Fibroblast of villous mesenchyme (primary cell): ENCODE measurements around the gene ZFAND4. TPM values are rescaled to one million over a fixed set of nuclear protein-coding genes. Genes with fewer than 3 reads are reported as not detected.
A peak's percentile ranks its signal among the peaks of the same experiment; 100 is the strongest.
"Not testable (repeated sequence)": the region's sequence is repeated elsewhere in the genome, so short reads cannot be mapped to it uniquely, and the experiment has no call there.

Experiments
- DNase-seq: peaks from one replicate; pipeline ENCODE4 v3.0.0-alpha.2; 2010; ENCODE audit warnings: low read depth
- H3K4me3 ChIP-seq: 2 replicates; pipeline ENCODE4 v1.5.1; 2011; ENCODE audit warnings: low read depth, mild to moderate bottlenecking, low read length
- CTCF ChIP-seq: IDR thresholded peaks from 2 replicates; pipeline ENCODE4 v1.5.1; 2012; ENCODE audit warnings: low read depth, mild to moderate bottlenecking, low read length; ENCODE audit not compliant: insufficient read depth
- total RNA-seq: library from RNA; depleted of rRNA; stranded (reverse); fragments of >200 nt; gene quantifications from 2 replicates; pipeline ENCODE4 v1.2.3, GENCODE V29; 2012

The ZFAND4 gene
- total RNA-seq, 1 donor = 7.3 TPM

DNA sequence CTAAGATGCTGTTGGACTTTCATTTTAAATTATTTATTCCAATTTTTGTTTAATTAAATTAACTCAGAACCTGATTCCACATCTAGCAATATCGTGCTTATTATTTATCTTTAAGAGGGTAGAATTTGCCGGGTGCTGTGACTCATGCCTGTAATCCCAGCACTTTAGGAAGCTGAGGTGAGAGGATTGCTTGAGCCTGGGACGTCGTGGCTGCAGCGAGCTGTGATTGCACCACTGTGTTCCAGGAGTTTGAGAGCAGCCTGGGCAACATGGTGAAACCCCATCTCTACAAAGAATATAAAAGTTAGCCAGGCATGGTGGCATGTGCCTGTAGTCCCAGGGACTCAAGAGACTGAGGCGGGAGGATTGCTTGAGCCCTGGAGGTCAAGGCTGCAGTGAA is 47.8 kb downstream of the ZFAND4 start:
- DNase-seq = peak; percentile 13
- H3K4me3 ChIP-seq = no peak overlapping the region
- no peak for TF ChIP-seq CTCF

DNA sequence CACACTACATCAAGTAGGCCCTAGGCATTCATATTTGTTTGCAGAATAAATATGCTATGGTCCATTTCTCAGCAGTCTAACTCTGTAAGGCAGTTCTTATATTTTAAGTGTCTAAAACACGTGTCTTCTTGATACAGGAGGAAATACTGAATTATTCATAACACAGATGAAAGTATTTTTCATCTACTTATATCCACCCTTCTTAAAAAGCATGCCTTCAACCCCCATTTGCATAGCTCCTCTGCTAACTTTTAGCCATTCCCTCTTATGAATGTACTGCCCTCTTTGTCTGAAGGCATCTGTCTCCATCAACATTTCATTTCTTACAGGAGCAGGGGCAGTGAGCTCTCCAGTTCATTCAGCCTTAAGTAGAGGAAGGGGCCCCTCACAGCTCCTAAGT is 57.7 kb downstream of the ZFAND4 start:
- DNase-seq = no peak
- H3K4me3 ChIP-seq = no peak overlapping the region
- TF ChIP-seq CTCF = no peak

- no peak for TF ChIP-seq CTCF
- DNase-seq = no peak
- H3K4me3 ChIP-seq = no peak overlapping the region
Measured at GRCh38 chr10:45612741-45613140, 59.8 kb downstream of the ZFAND4 start.

DNA sequence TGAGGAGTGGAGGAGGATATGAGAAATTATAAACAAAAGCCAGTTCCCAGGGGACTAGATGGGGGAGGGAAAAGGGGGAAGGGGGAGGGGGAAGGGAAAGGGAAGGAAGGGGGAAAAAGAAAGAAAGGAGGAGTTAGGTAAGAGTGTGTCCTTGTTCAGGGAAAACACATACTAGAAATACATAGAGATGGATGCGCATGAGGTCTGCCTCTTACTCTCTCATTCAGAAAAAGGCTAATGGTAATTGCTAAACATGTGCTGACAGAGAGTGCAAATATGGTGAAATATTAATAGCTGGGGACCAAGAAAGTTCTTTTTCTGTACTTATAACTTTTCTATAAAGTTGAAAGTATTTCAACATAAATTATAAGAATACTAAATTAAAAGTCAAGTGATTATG is 64.5 kb downstream of the ZFAND4 start:
- DNase-seq = no peak
- TF ChIP-seq CTCF = no peak
- no peak overlapping the region for H3K4me3 ChIP-seq

DNA sequence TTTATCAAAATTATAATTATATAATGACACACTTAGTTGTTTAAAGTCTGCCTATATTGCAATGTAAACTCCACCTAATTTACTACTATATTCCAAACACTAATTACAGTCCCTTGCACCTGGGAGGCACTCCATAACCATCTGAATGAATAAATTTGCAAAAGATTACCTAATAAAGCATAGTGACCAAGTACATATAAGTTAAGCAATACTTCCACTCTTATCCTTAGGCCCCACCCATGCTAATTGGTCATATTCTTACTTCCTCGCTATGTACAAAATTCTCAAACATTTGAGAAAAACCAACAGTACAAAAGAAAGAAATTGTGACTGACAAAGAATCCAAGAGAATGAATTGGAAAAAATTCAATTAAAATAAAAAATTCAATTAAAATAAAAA is 65.3 kb downstream of the ZFAND4 start:
- DNase-seq = no peak
- no peak for TF ChIP-seq CTCF
- no peak overlapping the region for H3K4me3 ChIP-seq

- H3K4me3 ChIP-seq = no peak overlapping the region
- no peak for TF ChIP-seq CTCF
- no peak for DNase-seq
Measured at GRCh38 chr10:45602836-45603235, 69.7 kb downstream of the ZFAND4 start.

GRCh38 chr10:45602082-45602730 is 70.4 kb downstream of the ZFAND4 start:
- H3K4me3 ChIP-seq = no peak overlapping the region
- DNase-seq = peak; percentile 27
- no peak for TF ChIP-seq CTCF

DNA sequence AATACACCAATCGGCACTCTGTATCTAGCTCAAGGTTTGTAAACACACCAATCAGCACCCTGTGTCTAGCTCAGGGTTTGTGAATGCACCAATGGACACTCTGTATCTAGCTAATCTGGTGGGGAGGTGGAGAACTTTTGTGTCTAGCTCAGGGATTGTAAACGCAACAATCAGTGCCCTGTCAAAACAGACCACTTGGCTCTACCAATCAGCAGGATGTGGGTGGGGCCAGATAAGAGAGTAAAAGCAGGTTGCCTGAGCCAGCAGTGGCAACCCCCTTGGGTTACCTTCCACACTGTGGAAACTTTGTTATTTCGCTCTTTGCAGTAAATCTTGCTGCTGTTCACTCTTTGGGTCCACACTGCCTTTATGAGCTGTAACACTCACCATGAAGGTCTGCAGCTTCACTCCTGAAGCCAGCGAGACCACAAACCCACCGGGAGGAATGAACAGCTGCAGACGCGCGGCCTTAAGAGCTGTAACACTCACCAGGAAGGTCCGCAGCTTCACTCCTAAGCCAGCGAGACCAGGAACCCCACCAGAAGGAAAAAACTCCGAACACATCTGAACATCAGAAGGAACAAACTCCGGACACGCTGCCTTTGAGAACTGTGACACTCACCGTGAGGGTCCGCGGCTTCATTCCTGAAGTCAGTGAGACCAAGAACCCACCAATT is 71.2 kb downstream of the ZFAND4 start:
- H3K4me3 ChIP-seq, DNase-seq: not testable (repeated sequence)

GRCh38 chr10:45600337-45601253 is 72.0 kb downstream of the ZFAND4 start:
- H3K4me3 ChIP-seq, DNase-seq: not testable (repeated sequence)
